GM23338 (cell line): ENCODE measurements around the gene CHST12. TPM values are rescaled to one million over a fixed set of nuclear protein-coding genes. Genes with fewer than 3 reads are reported as not detected.

ENCODE experiments used
- ATAC-seq: fragments of 200-7000 bp; cut with Tn5 transposase; 3 replicates; pipeline ENCODE4 v1.9.1; 2020
- DNase-seq: peaks from one replicate; pipeline ENCODE4 v3.0.0-alpha.2; 2015; ENCODE audit warnings: low spot score
- H2AFZ ChIP-seq: fragments of 200-600 bp; sonication (generic); 2 replicates; pipeline ENCODE4 v1.8.0; 2016; ENCODE audit warnings: antibody characterized with exemption, mild to moderate bottlenecking, moderate library complexity
- H3F3A ChIP-seq: fragments of 200-600 bp; sonication (generic); replicated peaks from 2 replicates; pipeline ENCODE4 v1.8.0; 2017; ENCODE audit warnings: antibody characterized with exemption, mixed run types, low read depth
- H3K27ac ChIP-seq: fragments of 200-600 bp; sonication (generic); 2 replicates; pipeline ENCODE4 v1.6.1; 2016; ENCODE audit warnings: low read depth
- H3K27me3 ChIP-seq: fragments of 200-600 bp; sonication (generic); 2 replicates; pipeline ENCODE4 v1.8.0; 2016; ENCODE audit warnings: mild to moderate bottlenecking, mixed run types, moderate library complexity; ENCODE audit not compliant: insufficient read depth
- H3K36me3 ChIP-seq: fragments of 200-600 bp; sonication (generic); 2 replicates; pipeline ENCODE4 v1.8.0; 2016; ENCODE audit warnings: mild to moderate bottlenecking; ENCODE audit not compliant: insufficient read depth
- H3K4me1 ChIP-seq: fragments of 200-600 bp; sonication (generic); 2 replicates; pipeline ENCODE4 v1.8.0; 2016; ENCODE audit warnings: mild to moderate bottlenecking, moderate library complexity; ENCODE audit not compliant: insufficient read depth
- H3K4me2 ChIP-seq: fragments of 200-600 bp; sonication (generic); 2 replicates; pipeline ENCODE4 v1.7.1; 2017; ENCODE audit warnings: mixed run types
- H3K4me3 ChIP-seq: fragments of 200-600 bp; sonication (generic); 2 replicates; pipeline ENCODE4 v1.6.1; 2016; ENCODE audit warnings: mixed run types
- H3K79me2 ChIP-seq: fragments of 200-600 bp; sonication (generic); replicated peaks from 2 replicates; pipeline ENCODE4 v1.8.0; 2017; ENCODE audit warnings: mild to moderate bottlenecking; ENCODE audit not compliant: insufficient read depth
- H3K9me2 ChIP-seq: fragments of 200-600 bp; sonication (generic); 2 replicates; pipeline ENCODE4 v1.8.0; 2017; ENCODE audit not compliant: insufficient read depth
- H4K20me1 ChIP-seq: fragments of 200-600 bp; sonication (generic); replicated peaks from 2 replicates; pipeline ENCODE4 v1.8.0; 2017; ENCODE audit warnings: mild to moderate bottlenecking; ENCODE audit not compliant: insufficient read depth
- H3K27ac Mint-ChIP-seq: 2 replicates; pipeline ENCODE4 v1.8.0; 2020; ENCODE audit warnings: inconsistent platforms, mild to moderate bottlenecking, moderate library complexity, mixed read lengths
- H3K27me3 Mint-ChIP-seq: 3 replicates; pipeline ENCODE4 v1.8.0; 2022; ENCODE audit warnings: low read depth, mild to moderate bottlenecking, moderate library complexity, mixed read lengths, inconsistent platforms; ENCODE audit not compliant: insufficient read depth, poor library complexity
- H3K36me3 Mint-ChIP-seq: 3 replicates; pipeline ENCODE4 v1.8.0; 2021; ENCODE audit warnings: low read depth, mild to moderate bottlenecking, inconsistent platforms, moderate library complexity, mixed read lengths
- H3K4me1 Mint-ChIP-seq: 3 replicates; pipeline ENCODE4 v1.8.0; 2020; ENCODE audit warnings: mild to moderate bottlenecking, inconsistent platforms, mixed read lengths
- H3K4me3 Mint-ChIP-seq: 3 replicates; pipeline ENCODE4 v1.8.0; 2021; ENCODE audit warnings: moderate library complexity, mild to moderate bottlenecking, inconsistent platforms, mixed read lengths
- H3K9me3 Mint-ChIP-seq: 3 replicates; pipeline ENCODE4 v1.8.0; 2020; ENCODE audit warnings: moderate library complexity, mild to moderate bottlenecking, inconsistent platforms, mixed read lengths
- CREB1 ChIP-seq: fragments of 250-450 bp; sonication (Bioruptor Pico); IDR thresholded peaks from 2 replicates; pipeline ENCODE4 v1.5.0; 2020; ENCODE audit warnings: low read depth, mild to moderate bottlenecking, moderate library complexity
- CTCF ChIP-seq, 2 experiments: fragments of 200-600 bp in 1 of 2; sonication (generic) in 1 of 2; conservative IDR thresholded peaks; 2 replicates each; pipeline versions ENCODE4 v1.5.1 to v1.6.1; 2016 to 2017; ENCODE audit warnings: antibody characterized with exemption in 2 of 2, low read depth in 2 of 2, mild to moderate bottlenecking in 2 of 2, moderate library complexity in 1 of 2
- NANOG ChIP-seq: IDR thresholded peaks from 2 replicates; pipeline ENCODE4 v1.6.1; 2016; ENCODE audit warnings: antibody characterized with exemption, borderline replicate concordance
- POLR2AphosphoS5 ChIP-seq: IDR thresholded peaks from 2 replicates; pipeline ENCODE4 v1.6.1; 2016; ENCODE audit warnings: antibody characterized with exemption, low read depth
- ZNF462 ChIP-seq: fragments of 250-450 bp; sonication (Bioruptor Pico); IDR thresholded peaks from 2 replicates; pipeline ENCODE4 v1.5.0; 2020; ENCODE audit warnings: mild to moderate bottlenecking, moderate library complexity
- polyA plus RNA-seq: library from polyadenylated mRNA; unstranded; fragments of >200 nt; fragmentation: Nextera tagmentation; extraction: Ambion mirVana; gene quantifications from 2 replicates; pipeline ENCODE4 v1.2.1, GENCODE V29; 2016
- total RNA-seq: library from RNA; depleted of rRNA; stranded (reverse); fragments of >200 nt; shearing (Covaris generic); gene quantifications from 2 replicates; pipeline ENCODE4 v1.2.3, GENCODE V29; 2014
- TF ChIP-seq, protein P1 (sequence below): IDR thresholded peaks from one replicate; pipeline ENCODE4 v1.6.1; 2018; ENCODE audit warnings: antibody characterized with exemption; ENCODE audit not compliant: unreplicated experiment
- TF ChIP-seq, protein P2 (sequence below): IDR thresholded peaks from 2 replicates; pipeline ENCODE4 v1.6.1; 2016; ENCODE audit warnings: antibody characterized with exemption

The CHST12 gene
- total and polyA plus RNA-seq, 2 experiments from 2014 or later, result 10.1 to 14.6 TPM

- TF ChIP-seq, protein P1, sequence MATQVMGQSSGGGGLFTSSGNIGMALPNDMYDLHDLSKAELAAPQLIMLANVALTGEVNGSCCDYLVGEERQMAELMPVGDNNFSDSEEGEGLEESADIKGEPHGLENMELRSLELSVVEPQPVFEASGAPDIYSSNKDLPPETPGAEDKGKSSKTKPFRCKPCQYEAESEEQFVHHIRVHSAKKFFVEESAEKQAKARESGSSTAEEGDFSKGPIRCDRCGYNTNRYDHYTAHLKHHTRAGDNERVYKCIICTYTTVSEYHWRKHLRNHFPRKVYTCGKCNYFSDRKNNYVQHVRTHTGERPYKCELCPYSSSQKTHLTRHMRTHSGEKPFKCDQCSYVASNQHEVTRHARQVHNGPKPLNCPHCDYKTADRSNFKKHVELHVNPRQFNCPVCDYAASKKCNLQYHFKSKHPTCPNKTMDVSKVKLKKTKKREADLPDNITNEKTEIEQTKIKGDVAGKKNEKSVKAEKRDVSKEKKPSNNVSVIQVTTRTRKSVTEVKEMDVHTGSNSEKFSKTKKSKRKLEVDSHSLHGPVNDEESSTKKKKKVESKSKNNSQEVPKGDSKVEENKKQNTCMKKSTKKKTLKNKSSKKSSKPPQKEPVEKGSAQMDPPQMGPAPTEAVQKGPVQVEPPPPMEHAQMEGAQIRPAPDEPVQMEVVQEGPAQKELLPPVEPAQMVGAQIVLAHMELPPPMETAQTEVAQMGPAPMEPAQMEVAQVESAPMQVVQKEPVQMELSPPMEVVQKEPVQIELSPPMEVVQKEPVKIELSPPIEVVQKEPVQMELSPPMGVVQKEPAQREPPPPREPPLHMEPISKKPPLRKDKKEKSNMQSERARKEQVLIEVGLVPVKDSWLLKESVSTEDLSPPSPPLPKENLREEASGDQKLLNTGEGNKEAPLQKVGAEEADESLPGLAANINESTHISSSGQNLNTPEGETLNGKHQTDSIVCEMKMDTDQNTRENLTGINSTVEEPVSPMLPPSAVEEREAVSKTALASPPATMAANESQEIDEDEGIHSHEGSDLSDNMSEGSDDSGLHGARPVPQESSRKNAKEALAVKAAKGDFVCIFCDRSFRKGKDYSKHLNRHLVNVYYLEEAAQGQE, result no peak
- no peak for TF ChIP-seq NANOG
- TF ChIP-seq CREB1, result no peak
- TF ChIP-seq CTCF (conservative IDR thresholded peaks at IDR 0.05; ENCODE audit: low read depth in 2 of 2), result no peak
- TF ChIP-seq, protein P2, sequence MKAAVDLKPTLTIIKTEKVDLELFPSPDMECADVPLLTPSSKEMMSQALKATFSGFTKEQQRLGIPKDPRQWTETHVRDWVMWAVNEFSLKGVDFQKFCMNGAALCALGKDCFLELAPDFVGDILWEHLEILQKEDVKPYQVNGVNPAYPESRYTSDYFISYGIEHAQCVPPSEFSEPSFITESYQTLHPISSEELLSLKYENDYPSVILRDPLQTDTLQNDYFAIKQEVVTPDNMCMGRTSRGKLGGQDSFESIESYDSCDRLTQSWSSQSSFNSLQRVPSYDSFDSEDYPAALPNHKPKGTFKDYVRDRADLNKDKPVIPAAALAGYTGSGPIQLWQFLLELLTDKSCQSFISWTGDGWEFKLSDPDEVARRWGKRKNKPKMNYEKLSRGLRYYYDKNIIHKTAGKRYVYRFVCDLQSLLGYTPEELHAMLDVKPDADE, result no peak
Measured at GRCh38 chr7:2409745-2410414, 6.5 kb downstream of the CHST12 start (continued).

DNA sequence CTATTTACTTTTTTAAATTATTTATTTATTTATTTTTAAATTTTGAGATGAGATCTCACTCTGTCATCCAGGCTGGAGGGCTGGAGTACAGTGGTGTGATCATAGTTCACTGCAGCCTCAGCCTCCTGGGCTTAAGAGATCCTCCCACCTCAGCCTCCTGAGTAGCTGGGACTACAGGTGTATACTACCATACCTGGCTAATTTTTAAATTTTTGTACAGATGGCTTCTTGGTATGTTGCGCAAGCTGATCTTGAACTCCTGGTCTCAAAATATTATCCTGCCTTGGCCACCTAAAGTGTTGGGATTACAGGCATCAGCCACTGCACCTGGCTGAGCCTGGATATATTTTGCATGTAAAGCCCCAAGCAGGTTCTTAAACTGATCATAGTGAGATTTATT lies 7.6 kb downstream of the CHST12 start:
- Histone ChIP-seq H3K79me2 (peaks cover 77% of the 10 kb centered on the region), H3K9me2 (no peaks in the 10 kb centered on the region), H3K27me3 (no peaks in the 10 kb centered on the region), H2AFZ (no peak overlapping the region), H3F3A (0 out of 2 replicates have a peak, but pooled peaks cover 8% of the 10 kb centered on the region), H3K36me3 (no peaks in the 10 kb centered on the region), H3K4me1 (peaks cover 11% of the 10 kb centered on the region), H3K27ac (no peak overlapping the region), H3K4me2 (no peak overlapping the region), H4K20me1 (peaks cover 6% of the 10 kb centered on the region; the same call in 1 of the 2 replicates), H3K4me3 (no peak overlapping the region)
- H3K36me3 Mint-ChIP-seq, result no peaks in the 10 kb centered on the region
- no peak for ATAC-seq
- H3K4me3 Mint-ChIP-seq, result no peak overlapping the region
- peaks cover 25% of the 10 kb centered on the region for H3K4me1 Mint-ChIP-seq
- H3K27me3 Mint-ChIP-seq, result peaks cover 9% of the 10 kb centered on the region
- no peak for DNase-seq
- no peak overlapping the region for H3K27ac Mint-ChIP-seq
- H3K9me3 Mint-ChIP-seq, result no peaks in the 10 kb centered on the region
- TF ChIP-seq CTCF (conservative IDR thresholded peaks at IDR 0.05; ENCODE audit: low read depth in 2 of 2) (no peak), ZNF462 (CRISPR knock-in tag) (no peak), POLR2AphosphoS5 (no peak), CREB1 (no peak)
